Heart left ventricle (tissue), 16 donors: ENCODE data around the gene LIMS2. TPM values are rescaled to one million over a fixed set of nuclear protein-coding genes. Genes with fewer than 3 reads are reported as not detected.

Source experiments
- ATAC-seq, 4 donors: fragments of 200-7000 bp; cut with Tn5 transposase; one replicate each; pipeline ENCODE4 v1.9.1; 2020 to 2022; ENCODE audit warnings: moderate library complexity in 4 of 4, mild to moderate bottlenecking in 3 of 4, moderate number of reproducible peaks in 1 of 4
- DNase-seq, 5 donors: peaks; one replicate each; pipeline ENCODE4 v3.0.0-alpha.2; 2020
- H3K27ac ChIP-seq, 12 donors: fragments of 200-600 bp; sonication (generic) in 4 of 12; one replicate each; pipeline versions ENCODE4 v1.5.0 to v1.8.0; 2016 to 2022; ENCODE audit warnings: mild to moderate bottlenecking in 2 of 12
- H3K27me3 ChIP-seq, 9 donors: fragments of 200-600 bp; sonication (generic) in 2 of 9; one replicate each; pipeline versions ENCODE4 v1.5.1 to v1.8.0; 2016 to 2022; ENCODE audit warnings: mild to moderate bottlenecking in 3 of 9
- H3K36me3 ChIP-seq, 9 donors: fragments of 200-600 bp; sonication (generic) in 2 of 9; one replicate each; pipeline versions ENCODE4 v1.5.0 to v1.8.0; 2018 to 2022; ENCODE audit warnings: mild to moderate bottlenecking in 2 of 9
- H3K4me1 ChIP-seq, 12 donors: fragments of 200-600 bp; sonication (generic) in 4 of 12; one replicate each; pipeline versions ENCODE4 v1.5.0 to v1.8.0; 2016 to 2022; ENCODE audit warnings: mild to moderate bottlenecking in 3 of 12
- H3K4me3 ChIP-seq, 12 donors: fragments of 200-600 bp; sonication (generic) in 4 of 12; one replicate each; pipeline versions ENCODE4 v1.5.0 to v1.8.0; 2017 to 2022; ENCODE audit warnings: mild to moderate bottlenecking in 9 of 12, moderate library complexity in 4 of 12
- H3K9me3 ChIP-seq, 12 donors: fragments of 200-600 bp; sonication (generic) in 4 of 12; one replicate each; pipeline versions ENCODE4 v1.5.0 to v1.8.0; 2016 to 2022; ENCODE audit warnings: mild to moderate bottlenecking in 1 of 12
- POLR2A ChIP-seq, 2 donors: fragments of 450-650 bp; IDR thresholded peaks; one replicate each; pipeline ENCODE4 v1.6.1; 2017; ENCODE audit warnings: antibody characterized with exemption in 2 of 2, mild to moderate bottlenecking in 2 of 2, moderate library complexity in 2 of 2
- WGBS, 4 donors: extraction: QIAGEN DNeasy Blood & Tissue Kit in 2 of 4; methylation state at CpG; one replicate each; pipeline versions ENCODE4 v1.1.5 to v1.1.7; 2013 to 2018; 5-methylcytosine and 5-hydroxymethylcytosine counted together
- intact Hi-C, 10 donors: fragments of 100-400 bp; cut with DNase I; formaldehyde crosslinking; loops; one replicate each; pipeline versions ENCODE4 v1.11.1 to v1.14.2; 2022
- polyA plus RNA-seq, 2 donors: library from polyadenylated mRNA; stranded (reverse); fragments of 200-250 nt; gene quantifications; one replicate each; pipeline ENCODE4 v1.2.3, GENCODE V29; 2013
- total RNA-seq, 9 donors: library from RNA; depleted of rRNA in 2 of 9; stranded (reverse); fragments of >200 nt in 2 of 9; fragmentation: NEBNext Ultra II Directional in 3 of 9; extraction: Animal tissue kit (Norgen Biotek cat#: 25700) in 3 of 9; gene quantifications; one replicate each; pipeline versions ENCODE4 v1.1.0 to v1.2.4, GENCODE V29; 2016 to 2023
- TF ChIP-seq, protein P1 (sequence below), 12 donors: fragments of 200-600 bp; sonication (generic) in 4 of 12; IDR thresholded peaks; one replicate each; pipeline versions ENCODE4 v1.5.0 to v1.8.0; 2018 to 2022; ENCODE audit warnings: antibody characterized with exemption in 12 of 12, mild to moderate bottlenecking in 5 of 12
- donor health status: ischemic (EF 13 %, LVEDD 7.1; RV severe dilation, severe dysfunction).
- donor health status: healthy with polysubstance abuse.
- donor health status: DM: no; HTN: yes; CAD: no.
- donor health status: DM: no; HTN: no; CAD: no.
- donor health status: ischemic (EF 25% LVEDD 6.9; RV normal size, moderate dysfunction).
- donor health status: ischemic (EF 25% LVEDD 5.7; RV mildly dilated, moderate dysfunction).
- donor health status: healthy.
- donor health status: DM: yes; HTN: yes; CAD: no.
- donor health status: ischemic (EF 35%, LVEDD 5.7; RV mildly dilated, moderate dysfunction).
- donor health status: nonischemic (EF 11% LVEDD 7.7; RV severe dilation, severe dysfunction).
- donor health status: DM: yes; HTN: yes; CAD: no.
- donor health status: PGD.
- donor health status: ischemic (EF 29% LVEDD 5.4; RV normal size, mild dysfunction).
- donor health status: nonischemic (EF 23%, LVEDD 6.1; RV moderate dilation, normal function).

LIMS2 gene
- total and polyA plus RNA-seq, 11 donors, result 97.1 to 293 (median 158) TPM

DNA sequence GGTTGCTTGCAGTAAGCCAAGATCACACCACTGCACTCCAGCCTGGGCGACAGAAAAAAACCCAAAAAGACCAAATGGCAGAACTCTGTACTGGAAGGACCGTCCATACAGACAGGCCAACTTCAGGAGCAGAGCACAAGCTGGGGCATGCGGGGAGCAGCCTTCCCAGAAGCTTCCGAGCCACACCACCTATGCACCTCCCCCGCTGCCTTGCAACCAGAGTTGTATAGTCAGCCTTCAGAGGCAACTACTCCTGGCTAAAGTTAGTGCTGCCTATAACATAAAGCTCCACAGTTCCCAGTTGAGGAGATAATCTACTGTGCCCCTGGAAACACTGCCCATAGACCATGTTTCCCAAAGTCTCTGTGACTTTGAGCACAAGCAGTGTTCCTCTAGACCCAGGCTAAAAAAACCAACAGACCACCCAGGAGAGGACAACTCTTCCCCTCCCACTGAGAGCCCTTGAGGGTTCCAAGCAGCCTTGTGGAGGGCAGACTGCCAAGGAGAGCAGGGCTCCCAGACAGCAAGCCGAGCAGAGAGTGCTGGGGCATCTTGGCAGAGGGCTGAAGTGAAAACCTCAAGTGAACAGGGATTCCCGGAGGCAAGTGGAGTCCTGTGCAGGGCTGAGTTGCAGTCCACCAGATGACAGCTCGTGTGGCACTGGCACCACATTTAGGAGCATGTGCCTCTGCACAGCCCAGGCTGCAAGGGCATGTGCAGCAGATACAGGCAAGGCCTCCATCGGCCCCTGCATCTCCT is 32.7 kb upstream of the LIMS2 start:
- intact Hi-C loops, result loop anchor here in 6 of 10 donors (10.0 kb wide), 3 partner anchors 147 to 193 kb away; partner anchors contain the start of genes IWS1 (in 2 of the 6) and POLR2D (in 2 of the 6)
- H3K36me3 ChIP-seq, result peaks cover 0 to 84% (median 56%) of the 10 kb centered on the region in 9 donors
- no peak overlapping the region for H3K4me3 ChIP-seq
- DNase-seq (peak in 2 of 5 donors; percentile 46 to 63), ATAC-seq (peak in 3 of 4 donors; percentile 36 to 66 (median 57))
- H3K27ac ChIP-seq, result peak overlapping the region in 2 of 12 donors; percentile 30 to 39
- TF ChIP-seq, protein P1, sequence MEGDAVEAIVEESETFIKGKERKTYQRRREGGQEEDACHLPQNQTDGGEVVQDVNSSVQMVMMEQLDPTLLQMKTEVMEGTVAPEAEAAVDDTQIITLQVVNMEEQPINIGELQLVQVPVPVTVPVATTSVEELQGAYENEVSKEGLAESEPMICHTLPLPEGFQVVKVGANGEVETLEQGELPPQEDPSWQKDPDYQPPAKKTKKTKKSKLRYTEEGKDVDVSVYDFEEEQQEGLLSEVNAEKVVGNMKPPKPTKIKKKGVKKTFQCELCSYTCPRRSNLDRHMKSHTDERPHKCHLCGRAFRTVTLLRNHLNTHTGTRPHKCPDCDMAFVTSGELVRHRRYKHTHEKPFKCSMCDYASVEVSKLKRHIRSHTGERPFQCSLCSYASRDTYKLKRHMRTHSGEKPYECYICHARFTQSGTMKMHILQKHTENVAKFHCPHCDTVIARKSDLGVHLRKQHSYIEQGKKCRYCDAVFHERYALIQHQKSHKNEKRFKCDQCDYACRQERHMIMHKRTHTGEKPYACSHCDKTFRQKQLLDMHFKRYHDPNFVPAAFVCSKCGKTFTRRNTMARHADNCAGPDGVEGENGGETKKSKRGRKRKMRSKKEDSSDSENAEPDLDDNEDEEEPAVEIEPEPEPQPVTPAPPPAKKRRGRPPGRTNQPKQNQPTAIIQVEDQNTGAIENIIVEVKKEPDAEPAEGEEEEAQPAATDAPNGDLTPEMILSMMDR (IDR thresholded peaks at IDR 0.05), result no peak
- TF ChIP-seq POLR2A (IDR thresholded peaks at IDR 0.05), result no peak
- no peaks in the 10 kb centered on the region for H3K9me3 ChIP-seq
- H3K4me1 ChIP-seq, result peaks cover 0 to 51% (median 22%) of the 10 kb centered on the region in 12 donors
- 71 to 79% (median 77%) methylated on average over 9 of the region's 9 CpGs for WGBS, 4 donors
- no peaks in the 10 kb centered on the region for H3K27me3 ChIP-seq

DNA sequence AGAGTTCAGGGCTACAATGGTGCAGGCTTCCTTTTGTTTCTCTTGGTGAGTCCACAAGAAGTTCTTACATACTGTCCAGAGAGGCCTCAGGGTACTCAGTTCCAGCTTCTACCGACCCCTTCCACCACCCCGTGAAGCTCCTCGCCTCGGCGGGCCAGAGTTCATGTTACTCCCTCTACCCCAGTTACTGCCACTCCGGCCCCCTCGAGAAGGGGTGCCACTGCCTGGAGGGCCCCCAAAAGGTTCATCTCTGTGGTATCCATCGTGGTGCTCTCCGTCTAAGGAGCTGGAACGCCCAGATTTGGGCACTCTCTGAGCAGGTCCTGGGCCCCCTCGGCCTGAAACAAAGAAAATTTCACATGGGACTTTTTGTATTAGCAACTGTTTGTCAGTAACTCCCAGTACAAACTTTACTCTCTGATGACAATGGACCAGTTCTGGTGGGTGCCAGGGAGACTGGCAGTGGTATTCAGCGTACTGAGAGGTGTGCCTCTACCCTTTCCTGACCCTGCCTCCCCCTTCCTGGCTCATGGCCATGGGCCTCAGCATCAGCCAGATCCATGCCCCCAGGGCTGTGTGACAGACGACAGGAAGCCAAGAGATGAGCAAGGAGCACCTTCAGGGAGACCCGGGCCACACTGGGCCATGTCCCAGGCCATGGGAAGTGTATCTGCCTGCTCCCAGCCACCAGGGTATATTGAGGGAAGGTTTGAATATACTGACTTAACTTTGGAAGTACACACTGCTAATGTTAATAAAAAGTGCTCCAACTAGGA is 31.1 kb upstream of the LIMS2 start:
- ATAC-seq, result no peak
- Histone ChIP-seq H3K4me3 (no peak overlapping the region), H3K36me3 (peaks cover 0 to 75% (median 55%) of the 10 kb centered on the region in 9 donors), H3K4me1 (peaks cover 0 to 62% (median 31%) of the 10 kb centered on the region in 12 donors), H3K9me3 (no peaks in the 10 kb centered on the region), H3K27me3 (no peaks in the 10 kb centered on the region), H3K27ac (peak overlapping the region in 3 of 12 donors; percentile 3 to 22 (median 13))
- intact Hi-C loops, result loop anchor here in 6 of 10 donors (10.0 kb wide), 3 partner anchors 148 to 192 kb away; partner anchors contain the start of genes IWS1 (in 2 of the 6) and POLR2D (in 2 of the 6)
- TF ChIP-seq, protein P1 (IDR thresholded peaks at IDR 0.05), result no peak
- no peak for TF ChIP-seq POLR2A (IDR thresholded peaks at IDR 0.05)
- no peak for DNase-seq
- 84 to 89% (median 87%) methylated on average over 14 of the region's 14 CpGs for WGBS, 4 donors

DNA sequence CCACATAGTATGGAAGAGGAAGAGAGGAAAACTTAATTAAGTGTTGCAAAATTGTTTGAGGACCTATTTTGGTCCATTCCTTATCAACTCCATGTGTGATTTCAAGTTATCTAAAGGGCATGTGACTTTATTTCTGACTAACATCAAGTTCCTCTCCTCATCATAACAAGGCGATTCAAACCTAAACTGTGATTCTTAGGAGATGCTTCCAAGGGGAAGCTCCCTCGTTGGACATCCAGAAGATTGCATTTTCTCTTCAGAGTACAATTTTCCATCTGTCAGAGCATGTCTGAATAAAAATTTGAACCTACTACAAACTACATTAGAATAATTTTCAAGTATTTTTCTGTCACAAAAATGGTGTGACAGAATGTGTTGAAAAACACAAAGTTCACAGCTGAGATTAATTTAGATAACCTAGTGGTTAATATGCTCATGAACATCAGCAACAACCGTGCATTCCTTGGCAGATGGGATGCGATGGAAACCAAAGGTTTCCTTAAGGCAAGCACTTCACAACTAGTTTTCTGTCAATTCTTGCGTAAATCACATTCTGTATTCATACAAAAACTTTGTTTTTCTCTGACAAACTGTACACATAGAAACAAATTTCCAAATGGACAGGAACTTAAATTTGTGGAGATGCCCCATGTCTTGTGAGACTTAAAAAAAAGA is 30.2 kb upstream of the LIMS2 start:
- H3K36me3 ChIP-seq, result peaks cover 0 to 66% (median 52%) of the 10 kb centered on the region in 9 donors
- H3K27me3 ChIP-seq, result no peaks in the 10 kb centered on the region
- intact Hi-C loops, result loop anchor here in 6 of 10 donors (10.0 kb wide), 3 partner anchors 149 to 191 kb away; partner anchors contain the start of genes IWS1 (in 2 of the 6) and POLR2D (in 2 of the 6)
- no peak overlapping the region for H3K4me3 ChIP-seq
- DNase-seq (no peak), ATAC-seq (no peak)
- no peaks in the 10 kb centered on the region for H3K9me3 ChIP-seq
- no peak for TF ChIP-seq POLR2A (IDR thresholded peaks at IDR 0.05)
- TF ChIP-seq, protein P1 (IDR thresholded peaks at IDR 0.05), result no peak
- WGBS, 4 donors, result 63 to 77% (median 75%) methylated on average over 5 of the region's 5 CpGs
- H3K27ac ChIP-seq, result peak overlapping the region in 2 of 12 donors; percentile 1 to 12
- peaks cover 0 to 65% (median 35%) of the 10 kb centered on the region in 12 donors for H3K4me1 ChIP-seq
